Stimulated activated CD4-positive, alpha-beta T cell treated with anti-CD3 and anti-CD28 coated beads, Interleukin-1b, Interleukin-23, amount 100 ng/mL, for 24 hours (primary cell): ENCODE measurements around the gene MPZL1.
"Not testable (repeated sequence)": the region's sequence is repeated elsewhere in the genome, so short reads cannot be mapped to it uniquely, and the experiment has no call there.

ENCODE experiments used
- DNase-seq, 4 experiments: peaks; one replicate each; pipeline ENCODE4 v3.0.0-alpha.2; 2020; ENCODE audit warnings: low read depth in 4 of 4, low spot score in 1 of 4

The MPZL1 gene

DNA sequence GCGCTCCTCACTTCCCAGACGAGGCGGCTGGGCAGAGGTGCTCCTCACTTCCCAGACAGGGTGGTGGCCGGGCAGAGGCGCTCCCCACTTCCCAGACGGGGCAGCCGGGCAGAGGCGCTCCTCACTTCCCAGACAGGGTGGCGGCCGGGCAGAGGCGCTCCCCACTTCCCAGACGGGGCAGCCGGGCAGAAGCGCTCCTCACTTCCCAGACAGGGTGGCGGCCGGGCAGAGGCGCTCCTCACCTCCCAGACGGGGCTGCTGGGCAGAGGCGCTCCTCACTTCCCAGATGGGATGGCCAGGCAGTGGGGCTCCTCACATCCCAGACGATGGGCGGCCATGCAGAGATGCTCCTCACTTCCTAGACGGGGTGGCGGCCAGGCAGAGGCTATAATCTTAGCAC is 84.5 kb downstream of the MPZL1 start:
- not testable (repeated sequence) for DNase-seq

GRCh38 chr1:167806676-167807075 is 84.9 kb downstream of the MPZL1 start:
- DNase-seq = not testable (repeated sequence)

GRCh38 chr1:167808104-167808503 is 86.3 kb downstream of the MPZL1 start:
- DNase-seq = no peak

- DNase-seq = no peak
These were observed 86.9 kb downstream of the MPZL1 start for GRCh38 chr1:167808690-167809089.

DNA sequence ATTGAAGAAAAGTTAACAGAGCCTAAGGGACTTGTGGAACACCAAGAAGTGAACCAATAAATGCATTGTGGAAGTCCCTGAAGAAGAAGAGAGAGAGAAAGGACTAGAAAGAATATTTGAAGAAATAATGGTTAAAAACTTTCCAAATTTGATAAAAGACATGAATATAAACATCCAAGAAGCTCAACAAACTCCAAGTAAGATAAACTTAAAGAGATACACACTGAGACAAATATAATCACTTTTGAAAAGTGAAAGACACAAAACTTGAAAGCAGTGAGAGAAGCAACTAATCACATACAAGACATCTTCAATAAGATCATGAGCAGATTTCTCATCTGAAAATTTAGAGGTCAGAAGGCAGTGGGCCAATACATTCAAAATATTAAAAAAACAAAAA is 91.2 kb downstream of the MPZL1 start:
- no peak for DNase-seq

- no peak for DNase-seq
These were observed 93.9 kb downstream of the MPZL1 start for GRCh38 chr1:167815650-167816049.

DNA sequence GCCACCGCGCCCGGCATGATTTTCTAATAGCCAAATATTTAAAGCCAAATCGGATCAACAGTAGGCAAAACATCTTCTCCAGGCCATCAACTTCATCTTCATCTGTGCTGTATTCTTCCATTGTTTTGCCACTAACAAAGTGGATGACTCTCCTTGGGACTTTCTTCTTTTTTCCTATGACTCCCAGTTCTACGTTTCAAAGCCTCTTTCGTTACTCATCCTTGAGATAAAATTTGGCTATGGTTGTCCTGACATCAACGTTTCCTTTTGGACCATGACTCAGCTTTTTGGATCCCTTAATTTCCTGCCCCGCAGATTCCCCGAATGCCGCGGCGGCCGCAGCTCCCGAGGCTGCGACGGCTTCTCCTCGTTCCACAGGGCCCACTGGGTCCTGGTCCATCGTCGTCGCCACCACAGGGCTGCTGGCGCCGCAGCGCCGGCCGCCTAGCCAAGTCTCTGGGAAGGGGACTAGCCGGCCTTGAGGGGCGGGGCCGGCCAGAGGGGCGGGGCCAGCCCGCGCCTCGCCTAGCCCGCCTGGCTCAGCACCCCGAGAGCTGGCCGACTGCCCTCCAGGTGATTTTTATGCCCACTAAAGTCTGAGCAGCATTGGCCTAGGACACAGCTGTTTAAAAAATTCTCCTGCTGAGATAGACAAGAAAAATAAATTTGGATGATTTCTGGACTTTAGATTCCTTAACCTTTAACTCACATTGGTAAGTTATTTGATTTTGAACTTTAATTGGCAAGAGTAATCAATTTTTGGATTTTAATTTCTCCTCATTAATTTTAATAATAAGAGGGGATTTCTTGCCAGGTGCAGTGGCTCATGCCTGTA is 98.3 kb downstream of the MPZL1 start:
- DNase-seq = peak in 1 of 4 experiments; percentile 11

DNA sequence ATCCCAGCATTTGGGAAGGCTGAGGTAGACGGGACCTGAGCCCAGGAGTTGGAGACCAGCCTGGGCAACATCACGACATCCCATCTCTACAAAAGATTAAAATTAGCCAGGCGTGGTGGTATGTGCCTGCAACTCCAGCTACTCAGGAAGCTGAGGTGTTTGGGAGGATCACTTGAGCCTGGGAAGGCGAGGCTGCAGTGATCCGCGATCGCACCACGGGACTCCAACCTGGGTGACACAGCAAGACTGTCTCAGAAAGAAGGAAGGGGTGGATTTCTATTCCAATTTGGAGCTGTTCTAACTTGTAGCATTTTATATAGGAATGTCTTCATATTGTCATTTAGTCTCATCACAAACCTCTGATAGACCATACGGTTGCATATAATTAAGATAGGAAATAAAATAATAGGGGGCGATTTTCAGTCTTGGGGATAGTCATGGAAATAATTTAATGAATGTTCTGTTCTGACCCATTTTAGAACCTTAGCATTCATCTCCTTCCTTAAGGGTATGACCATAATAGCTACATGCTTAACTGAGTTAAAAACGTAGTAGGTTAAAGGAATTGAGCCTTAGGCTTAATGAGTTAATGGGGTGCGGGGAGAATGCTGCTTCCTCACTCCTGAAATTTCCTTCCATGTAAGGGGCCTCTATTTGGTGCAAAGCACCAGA is 99.0 kb downstream of the MPZL1 start:
- DNase-seq = no peak

DNA sequence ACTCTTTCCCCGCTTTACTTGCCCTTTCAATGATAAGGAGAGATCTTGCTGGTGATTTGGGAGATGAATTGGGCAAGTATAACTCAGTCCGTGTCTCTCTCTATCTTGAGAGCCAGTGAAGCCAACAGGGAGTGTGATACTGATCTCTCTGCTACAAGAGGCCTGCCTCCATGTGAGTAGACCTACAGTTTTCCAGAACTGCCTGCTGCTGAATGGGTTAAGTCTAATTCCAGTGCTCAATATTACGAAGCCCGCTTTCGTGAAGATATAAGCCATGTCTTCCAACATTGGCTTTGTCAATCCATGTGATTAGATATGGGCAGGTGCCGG is 99.5 kb downstream of the MPZL1 start:
- DNase-seq = no peak

DNA sequence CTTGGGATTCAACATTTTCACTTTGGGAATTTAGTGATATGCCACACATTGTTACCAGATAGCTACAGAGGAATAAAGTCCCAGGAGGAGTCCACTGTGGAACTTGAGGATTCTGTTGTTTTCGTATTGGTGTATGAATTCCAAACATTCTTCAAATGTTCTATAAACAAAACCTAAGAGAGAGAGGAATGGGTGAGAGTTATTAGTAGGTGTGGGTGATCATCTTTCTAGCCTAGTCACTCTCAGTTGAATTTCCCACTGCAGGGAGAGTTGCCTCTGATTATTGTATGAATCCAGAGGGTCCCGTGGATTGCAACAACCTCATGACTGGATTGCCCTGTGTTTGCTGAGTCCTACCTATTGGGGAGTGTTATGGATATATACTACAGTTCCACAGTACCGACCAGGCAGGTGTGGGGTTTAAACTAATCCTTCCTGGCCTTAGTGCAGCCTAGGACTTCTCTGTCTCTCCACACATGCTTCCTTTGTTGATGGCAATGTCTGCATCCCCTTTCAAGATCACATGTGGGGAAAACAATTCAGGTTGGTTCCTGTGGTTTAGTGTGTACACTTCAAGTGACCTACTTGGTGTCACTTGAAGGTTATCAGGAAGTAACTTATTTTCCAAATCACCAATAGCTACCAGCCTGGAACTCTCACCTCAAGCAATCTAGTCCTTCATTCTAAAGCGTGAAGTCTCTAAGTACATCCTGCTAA is 100.3 kb downstream of the MPZL1 start:
- no peak for DNase-seq

GRCh38 chr1:167824163-167824794 is 102.5 kb downstream of the MPZL1 start:
- no peak for DNase-seq

DNA sequence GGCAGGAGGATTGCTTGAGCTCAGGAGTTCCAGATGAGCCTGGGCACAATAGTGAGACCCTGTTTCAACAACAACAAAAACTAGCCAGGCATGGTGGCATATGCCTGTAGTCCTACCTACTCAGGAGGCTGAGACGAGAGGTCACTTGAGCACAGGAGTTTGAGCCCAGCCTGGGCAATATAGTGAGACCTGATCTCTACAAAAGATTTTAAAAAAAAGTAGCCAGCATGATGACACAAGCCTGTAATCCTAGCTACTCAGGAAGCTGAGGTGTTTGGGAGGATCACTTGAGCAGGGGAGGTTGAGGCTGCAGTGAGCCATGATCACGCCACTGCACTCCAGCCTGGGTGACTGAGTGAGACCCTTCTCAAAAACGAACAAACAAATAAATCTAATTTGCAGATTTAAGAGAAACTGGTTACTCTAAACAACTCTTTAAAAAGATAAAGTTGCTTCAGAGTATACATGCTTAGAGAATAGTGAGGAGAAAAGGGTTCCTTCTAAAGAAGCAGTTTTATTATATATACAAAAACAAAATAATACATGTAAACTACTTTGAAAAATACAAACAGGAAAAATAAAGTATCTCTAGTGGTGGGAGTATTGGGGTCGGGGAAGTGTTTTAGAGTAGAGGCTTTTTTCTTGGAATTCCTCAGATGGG is 103.8 kb downstream of the MPZL1 start:
- DNase-seq = no peak

- no peak for DNase-seq
These were observed 104.3 kb downstream of the MPZL1 start for GRCh38 chr1:167826127-167826526.

- no peak for DNase-seq
These were observed 108.1 kb downstream of the MPZL1 start for GRCh38 chr1:167829868-167830267.

- DNase-seq = not testable (repeated sequence)
These were observed 108.9 kb downstream of the MPZL1 start for GRCh38 chr1:167830668-167831067.

- no peak for DNase-seq
These were observed 110.9 kb downstream of the MPZL1 start for GRCh38 chr1:167832693-167833092.

- no peak for DNase-seq
These were observed 112.1 kb downstream of the MPZL1 start for GRCh38 chr1:167833904-167834303.

DNA sequence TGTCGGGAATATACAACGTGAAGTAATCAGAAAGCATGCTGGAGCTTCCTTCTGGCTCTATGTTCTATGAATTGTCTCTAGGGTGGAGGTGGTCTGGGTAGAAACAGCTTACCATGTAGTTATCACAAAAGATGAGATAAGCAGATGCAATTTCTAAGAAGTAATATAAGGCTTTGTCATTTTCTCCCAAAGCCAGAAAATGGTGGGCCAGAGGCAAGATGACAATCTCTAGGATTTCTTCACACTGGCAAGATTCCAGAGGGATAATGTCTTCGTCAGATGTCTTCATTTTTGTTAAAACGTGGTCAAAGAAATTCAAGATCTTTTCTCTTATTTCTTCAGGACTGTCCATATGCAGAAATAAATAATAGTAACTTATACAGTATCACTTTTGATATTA is 114.4 kb downstream of the MPZL1 start:
- no peak for DNase-seq

- no peak for DNase-seq
These were observed 115.5 kb downstream of the MPZL1 start for GRCh38 chr1:167837326-167837725.

GRCh38 chr1:167839009-167839408 is 117.2 kb downstream of the MPZL1 start:
- DNase-seq = no peak
